Measurements from ENCODE around the gene TOR1AIP2. TPM values are rescaled to one million over a fixed set of nuclear protein-coding genes. Genes with fewer than 3 reads are reported as not detected.

The TOR1AIP2 gene
- total RNA-seq, 1 experiment from 2014 or later: 142 TPM

DNA sequence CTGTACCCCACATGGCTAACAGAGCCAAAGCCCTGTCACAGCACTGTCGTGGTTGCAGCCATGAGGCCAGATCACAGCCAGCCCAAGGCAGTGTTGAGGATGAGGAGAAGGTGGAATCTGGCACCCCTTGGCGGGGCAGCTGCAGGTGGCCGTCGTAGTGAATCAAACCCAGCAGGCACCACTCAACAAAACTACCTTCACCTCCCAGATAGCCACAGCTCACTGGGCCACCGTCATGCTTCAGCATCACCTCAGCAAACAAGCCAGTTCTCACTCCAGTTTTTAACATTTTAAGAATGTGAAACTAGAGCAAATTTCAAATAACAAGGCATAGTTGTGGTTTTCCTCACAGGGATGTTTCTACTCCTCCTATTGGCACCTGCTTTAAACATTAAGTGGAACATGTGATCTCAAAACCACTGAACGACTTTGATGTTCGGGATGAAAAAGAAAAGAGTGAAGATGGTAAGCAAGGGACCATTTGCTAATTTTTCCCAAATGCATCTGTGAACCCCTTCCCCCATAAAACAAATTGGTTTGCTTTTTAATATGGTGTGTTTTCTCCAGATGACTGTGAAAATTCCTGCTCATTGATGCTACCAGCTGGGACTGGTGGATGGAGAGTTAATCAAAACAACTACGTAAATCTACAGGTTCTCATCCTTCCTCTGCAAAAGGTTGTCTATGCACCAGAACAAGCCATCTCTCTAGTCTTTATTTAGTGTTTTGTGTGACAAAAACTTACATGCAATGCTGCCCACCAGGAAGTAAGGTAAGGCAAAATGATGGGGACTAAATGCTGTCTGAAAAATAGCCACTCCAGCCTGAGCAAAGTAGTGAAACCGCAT, 45.5 kb downstream of the TOR1AIP2 start:
- no TSS peak for BruUV-seq (replicated peaks)
- no peak overlapping the region for H2AFZ ChIP-seq
- POLR2A ChIA-PET (ENCODE audit: unreplicated experiment): no interaction called here
- no peaks in the 10 kb centered on the region for H4K20me1 ChIP-seq (ENCODE audit: insufficient read depth)
- TF ChIP-seq EZH2 (IDR thresholded peaks at IDR 0.05; ENCODE audit: low read depth): no peak
- TF ChIP-seq, protein P1, sequence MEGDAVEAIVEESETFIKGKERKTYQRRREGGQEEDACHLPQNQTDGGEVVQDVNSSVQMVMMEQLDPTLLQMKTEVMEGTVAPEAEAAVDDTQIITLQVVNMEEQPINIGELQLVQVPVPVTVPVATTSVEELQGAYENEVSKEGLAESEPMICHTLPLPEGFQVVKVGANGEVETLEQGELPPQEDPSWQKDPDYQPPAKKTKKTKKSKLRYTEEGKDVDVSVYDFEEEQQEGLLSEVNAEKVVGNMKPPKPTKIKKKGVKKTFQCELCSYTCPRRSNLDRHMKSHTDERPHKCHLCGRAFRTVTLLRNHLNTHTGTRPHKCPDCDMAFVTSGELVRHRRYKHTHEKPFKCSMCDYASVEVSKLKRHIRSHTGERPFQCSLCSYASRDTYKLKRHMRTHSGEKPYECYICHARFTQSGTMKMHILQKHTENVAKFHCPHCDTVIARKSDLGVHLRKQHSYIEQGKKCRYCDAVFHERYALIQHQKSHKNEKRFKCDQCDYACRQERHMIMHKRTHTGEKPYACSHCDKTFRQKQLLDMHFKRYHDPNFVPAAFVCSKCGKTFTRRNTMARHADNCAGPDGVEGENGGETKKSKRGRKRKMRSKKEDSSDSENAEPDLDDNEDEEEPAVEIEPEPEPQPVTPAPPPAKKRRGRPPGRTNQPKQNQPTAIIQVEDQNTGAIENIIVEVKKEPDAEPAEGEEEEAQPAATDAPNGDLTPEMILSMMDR (conservative IDR thresholded peaks at IDR 0.05): no peak
- CTCF ChIA-PET: no interaction called here
- no peak overlapping the region for H3K4me3 ChIP-seq
- H3F3A ChIP-seq (ENCODE audit: insufficient read depth, low read depth): no peaks in the 10 kb centered on the region
- H3K9me3 ChIP-seq (ENCODE audit: insufficient read depth, low read depth): no peaks in the 10 kb centered on the region
- H3K4me2 ChIP-seq: no peak overlapping the region
- peaks cover 7% of the 10 kb centered on the region; the same call in 1 of the 2 replicates for H3K27me3 ChIP-seq (ENCODE audit: insufficient read depth, low read depth)
- no peaks in the 10 kb centered on the region for H3K36me3 ChIP-seq (ENCODE audit: low read depth)
- DNase-seq: no peak
- intact Hi-C loops (cut with micrococcal nuclease; ENCODE audit: unreplicated experiment): no loop called here
- H3K4me1 ChIP-seq (replicated peaks; ENCODE audit: insufficient read depth): 0 out of 2 replicates have a peak, but pooled peaks cover 3% of the 10 kb centered on the region
- H3K27ac ChIP-seq: no peak overlapping the region
- H3K9me2 ChIP-seq (ENCODE audit: insufficient read depth): no peaks in the 10 kb centered on the region
- no peaks in the 10 kb centered on the region for H3K79me2 ChIP-seq (ENCODE audit: low read depth)

DNA sequence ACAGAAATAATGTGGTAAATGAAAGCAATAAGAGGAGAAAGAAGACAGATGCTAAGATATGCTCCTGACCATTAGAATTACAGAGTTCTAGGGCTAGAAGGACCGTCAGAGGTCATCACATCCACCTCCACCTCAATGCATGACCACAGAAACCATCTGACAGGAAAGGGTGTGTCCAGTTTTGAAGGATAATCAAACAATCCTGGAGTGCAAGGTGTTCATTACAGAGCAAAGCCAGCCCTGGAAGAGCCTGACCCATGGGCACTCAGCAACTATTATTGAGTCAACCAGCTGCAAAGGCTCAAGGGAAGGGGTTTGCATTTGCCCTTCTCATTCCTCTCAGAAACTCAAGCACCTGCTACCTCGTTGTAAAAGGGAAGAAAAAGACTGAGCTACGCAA, 46.4 kb downstream of the TOR1AIP2 start:
- no peaks in the 10 kb centered on the region for H3F3A ChIP-seq (ENCODE audit: insufficient read depth, low read depth)
- H3K9me3 ChIP-seq (ENCODE audit: insufficient read depth, low read depth): no peaks in the 10 kb centered on the region
- H3K9me2 ChIP-seq (ENCODE audit: insufficient read depth): no peaks in the 10 kb centered on the region
- H3K27me3 ChIP-seq (ENCODE audit: insufficient read depth, low read depth): peaks cover 7% of the 10 kb centered on the region; the same call in 1 of the 2 replicates
- no peak for TF ChIP-seq EZH2 (IDR thresholded peaks at IDR 0.05; ENCODE audit: low read depth)
- TF ChIP-seq, protein P1 (conservative IDR thresholded peaks at IDR 0.05): no peak
- no peak overlapping the region for H3K27ac ChIP-seq
- H3K4me1 ChIP-seq (replicated peaks; ENCODE audit: insufficient read depth): 0 out of 2 replicates have a peak, but pooled peaks cover 3% of the 10 kb centered on the region
- ChIA-PET POLR2A (ENCODE audit: unreplicated experiment) (no interaction called here), CTCF (no interaction called here)
- no peaks in the 10 kb centered on the region for H3K36me3 ChIP-seq (ENCODE audit: low read depth)
- no peak overlapping the region for H3K4me3 ChIP-seq
- no peak for DNase-seq
- no peaks in the 10 kb centered on the region for H3K79me2 ChIP-seq (ENCODE audit: low read depth)
- intact Hi-C loops (cut with micrococcal nuclease; ENCODE audit: unreplicated experiment): no loop called here
- H4K20me1 ChIP-seq (ENCODE audit: insufficient read depth): no peaks in the 10 kb centered on the region
- no TSS peak for BruUV-seq (replicated peaks)
- no peak overlapping the region for H3K4me2 ChIP-seq
- H2AFZ ChIP-seq: no peak overlapping the region

DNA sequence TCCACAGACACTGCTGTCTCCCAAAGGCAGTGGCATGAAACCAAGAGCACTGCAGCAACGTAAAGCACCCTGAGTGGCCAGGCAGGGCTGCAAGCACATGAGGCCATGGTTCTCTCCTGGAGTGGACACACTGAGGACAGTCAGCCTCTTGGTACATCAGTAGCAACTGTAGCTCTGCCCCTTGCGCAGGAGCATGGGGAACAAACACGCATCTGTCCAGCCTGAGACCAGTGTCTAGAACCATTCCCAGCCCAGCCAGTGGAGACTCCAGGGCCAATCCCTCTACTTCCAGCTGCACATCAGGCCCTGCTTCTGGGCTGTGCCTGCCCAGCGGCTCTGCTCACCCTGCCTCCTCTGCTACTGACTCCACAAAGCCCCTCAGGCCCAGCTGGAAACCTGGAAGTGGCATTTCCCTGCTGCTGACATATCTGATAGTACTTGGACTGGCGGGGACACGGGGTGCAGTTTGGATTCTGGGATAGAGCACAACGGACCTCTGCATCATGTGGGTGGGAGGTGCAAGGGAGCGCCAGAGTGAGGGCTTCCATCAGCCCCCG, 49.0 kb downstream of the TOR1AIP2 start:
- peaks cover 7% of the 10 kb centered on the region; the same call in 1 of the 2 replicates for H3K27me3 ChIP-seq (ENCODE audit: insufficient read depth, low read depth)
- ChIA-PET POLR2A (ENCODE audit: unreplicated experiment) (interaction anchor here (0.6 to 0.7 kb wide), 2 partner anchors 19 to 40 kb away, joined by 4 to 5 read pairs; no protein-coding TSS in a partner anchor), CTCF (interaction anchor here (1.2 kb wide), 1 partner anchor 14 kb away, joined by 13 read pairs; no protein-coding TSS in a partner anchor)
- no peaks in the 10 kb centered on the region for H3K9me3 ChIP-seq (ENCODE audit: insufficient read depth, low read depth)
- no peaks in the 10 kb centered on the region for H4K20me1 ChIP-seq (ENCODE audit: insufficient read depth)
- intact Hi-C loops (cut with micrococcal nuclease; ENCODE audit: unreplicated experiment): no loop called here
- H3F3A ChIP-seq (ENCODE audit: insufficient read depth, low read depth): no peaks in the 10 kb centered on the region
- no TSS peak for BruUV-seq (replicated peaks)
- no peak for DNase-seq
- H3K36me3 ChIP-seq (ENCODE audit: low read depth): no peaks in the 10 kb centered on the region
- H3K4me3 ChIP-seq: no peak overlapping the region
- H3K9me2 ChIP-seq (ENCODE audit: insufficient read depth): no peaks in the 10 kb centered on the region
- H3K4me1 ChIP-seq (replicated peaks; ENCODE audit: insufficient read depth): 0 out of 2 replicates have a peak, but pooled peaks cover 3% of the 10 kb centered on the region
- no peak overlapping the region for H3K27ac ChIP-seq
- TF ChIP-seq EZH2 (IDR thresholded peaks at IDR 0.05; ENCODE audit: low read depth): no peak
- TF ChIP-seq, protein P1 (conservative IDR thresholded peaks at IDR 0.05): no peak
- H3K79me2 ChIP-seq (ENCODE audit: low read depth): no peaks in the 10 kb centered on the region
- no peak overlapping the region for H3K4me2 ChIP-seq
- no peak overlapping the region for H2AFZ ChIP-seq

Measured in PC-9 (cell line).